ENCODE data around the gene SOX11.

Gene SOX11

GRCh38 chr2:5673145-5674025 lies 18.8 kb upstream of the SOX11 start:
- H3K4me3 ChIP-seq (replicated peaks; ENCODE audit: insufficient read depth, low read length) = no peak overlapping the region
- DNase-seq (ENCODE audit: low read depth in 1 of 2, low spot score in 1 of 2) = no peak
- H3K27ac ChIP-seq (replicated peaks) = no peak overlapping the region
- H3K27me3 ChIP-seq (ENCODE audit: insufficient read depth, poor library complexity, severe bottlenecking) = peaks cover 8% of the 10 kb centered on the region
- no peak for TF ChIP-seq CTCF (IDR thresholded peaks at IDR 0.05; ENCODE audit: insufficient read depth, low read length)
- TF ChIP-seq SPI1 (IDR thresholded peaks at IDR 0.05; ENCODE audit: borderline replicate concordance, low read depth) = no peak
- TF ChIP-seq REST (IDR thresholded peaks at IDR 0.05; ENCODE audit: insufficient replicate concordance, low read depth) = no peak
- no peak for TF ChIP-seq GABPA (IDR thresholded peaks at IDR 0.05; ENCODE audit: low read depth)
- TF ChIP-seq POLR2AphosphoS5 (IDR thresholded peaks at IDR 0.05; ENCODE audit: low read depth) = no peak

- Histone ChIP-seq H3K4me3 (replicated peaks; ENCODE audit: insufficient read depth, low read length) (no peak overlapping the region), H3K27ac (replicated peaks) (no peak overlapping the region), H3K27me3 (ENCODE audit: insufficient read depth, poor library complexity, severe bottlenecking) (peaks cover 8% of the 10 kb centered on the region)
- no peak for DNase-seq (ENCODE audit: low read depth in 1 of 2, low spot score in 1 of 2)
- TF ChIP-seq SPI1 (IDR thresholded peaks at IDR 0.05; ENCODE audit: borderline replicate concordance, low read depth) (no peak), GABPA (IDR thresholded peaks at IDR 0.05; ENCODE audit: low read depth) (no peak), CTCF (IDR thresholded peaks at IDR 0.05; ENCODE audit: insufficient read depth, low read length) (no peak), REST (IDR thresholded peaks at IDR 0.05; ENCODE audit: insufficient replicate concordance, low read depth) (no peak), POLR2AphosphoS5 (IDR thresholded peaks at IDR 0.05; ENCODE audit: low read depth) (no peak)
Measured at GRCh38 chr2:5674026-5674340, 18.2 kb upstream of the SOX11 start.

GRCh38 chr2:5677133-5677532 lies 15.1 kb upstream of the SOX11 start:
- H3K27me3 ChIP-seq (ENCODE audit: insufficient read depth, poor library complexity, severe bottlenecking) = peaks cover 8% of the 10 kb centered on the region
- no peak for DNase-seq (ENCODE audit: low read depth in 1 of 2, low spot score in 1 of 2)
- TF ChIP-seq POLR2AphosphoS5 (IDR thresholded peaks at IDR 0.05; ENCODE audit: low read depth) = no peak
- no peak for TF ChIP-seq SPI1 (IDR thresholded peaks at IDR 0.05; ENCODE audit: borderline replicate concordance, low read depth)
- TF ChIP-seq GABPA (IDR thresholded peaks at IDR 0.05; ENCODE audit: low read depth) = no peak
- no peak for TF ChIP-seq CTCF (IDR thresholded peaks at IDR 0.05; ENCODE audit: insufficient read depth, low read length)
- TF ChIP-seq REST (IDR thresholded peaks at IDR 0.05; ENCODE audit: insufficient replicate concordance, low read depth) = no peak
- no peak overlapping the region for H3K4me3 ChIP-seq (replicated peaks; ENCODE audit: insufficient read depth, low read length)
- no peak overlapping the region for H3K27ac ChIP-seq (replicated peaks)

All from HL-60 (cell line).